BE2C (cell line): ENCODE data around the gene NBAS.
"Not testable (repeated sequence)": the region's sequence is repeated elsewhere in the genome, so short reads cannot be mapped to it uniquely, and the experiment has no call there.

ENCODE experiments used
- DNase-seq: peaks from one replicate; pipeline ENCODE4 v3.0.0-alpha.2; 2020
- H3K27me3 ChIP-seq: fragments of 250-450 bp; sonication (Bioruptor Pico); 2 replicates; pipeline ENCODE4 v1.5.1; 2020; ENCODE audit warnings: mild to moderate bottlenecking
- H3K36me3 ChIP-seq: fragments of 250-450 bp; sonication (Bioruptor Pico); 2 replicates; pipeline ENCODE4 v1.5.1; 2020; ENCODE audit warnings: mild to moderate bottlenecking
- H3K4me1 ChIP-seq: fragments of 250-450 bp; sonication (Bioruptor Pico); 2 replicates; pipeline ENCODE4 v1.5.1; 2020
- H3K4me3 ChIP-seq: 2 replicates; pipeline ENCODE4 v1.5.1; 2011; ENCODE audit warnings: low read depth, low read length
- H3K9me3 ChIP-seq: fragments of 250-450 bp; sonication (Bioruptor Pico); 2 replicates; pipeline ENCODE4 v1.5.1; 2020
- TF ChIP-seq, protein P1 (sequence below): IDR thresholded peaks from 2 replicates; pipeline ENCODE4 v1.5.1; 2012; ENCODE audit warnings: mild to moderate bottlenecking, low read depth, low read length

Gene NBAS

GRCh38 chr2:15260196-15260595, 300.9 kb downstream of the NBAS start:
- Histone ChIP-seq H3K9me3 (no peaks in the 10 kb centered on the region), H3K4me1 (0 out of 2 replicates have a peak, but pooled peaks cover 4% of the 10 kb centered on the region), H3K36me3 (no peaks in the 10 kb centered on the region; the same call in 1 of the 2 replicates), H3K4me3 (no peak overlapping the region), H3K27me3 (no peaks in the 10 kb centered on the region)
- DNase-seq = no peak
- TF ChIP-seq, protein P1, sequence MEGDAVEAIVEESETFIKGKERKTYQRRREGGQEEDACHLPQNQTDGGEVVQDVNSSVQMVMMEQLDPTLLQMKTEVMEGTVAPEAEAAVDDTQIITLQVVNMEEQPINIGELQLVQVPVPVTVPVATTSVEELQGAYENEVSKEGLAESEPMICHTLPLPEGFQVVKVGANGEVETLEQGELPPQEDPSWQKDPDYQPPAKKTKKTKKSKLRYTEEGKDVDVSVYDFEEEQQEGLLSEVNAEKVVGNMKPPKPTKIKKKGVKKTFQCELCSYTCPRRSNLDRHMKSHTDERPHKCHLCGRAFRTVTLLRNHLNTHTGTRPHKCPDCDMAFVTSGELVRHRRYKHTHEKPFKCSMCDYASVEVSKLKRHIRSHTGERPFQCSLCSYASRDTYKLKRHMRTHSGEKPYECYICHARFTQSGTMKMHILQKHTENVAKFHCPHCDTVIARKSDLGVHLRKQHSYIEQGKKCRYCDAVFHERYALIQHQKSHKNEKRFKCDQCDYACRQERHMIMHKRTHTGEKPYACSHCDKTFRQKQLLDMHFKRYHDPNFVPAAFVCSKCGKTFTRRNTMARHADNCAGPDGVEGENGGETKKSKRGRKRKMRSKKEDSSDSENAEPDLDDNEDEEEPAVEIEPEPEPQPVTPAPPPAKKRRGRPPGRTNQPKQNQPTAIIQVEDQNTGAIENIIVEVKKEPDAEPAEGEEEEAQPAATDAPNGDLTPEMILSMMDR = no peak

GRCh38 chr2:15259356-15259756, 301.8 kb downstream of the NBAS start:
- TF ChIP-seq, protein P1 = no peak
- Histone ChIP-seq H3K36me3 (no peaks in the 10 kb centered on the region; the same call in 1 of the 2 replicates), H3K4me1 (0 out of 2 replicates have a peak, but pooled peaks cover 4% of the 10 kb centered on the region), H3K4me3 (no peak overlapping the region), H3K27me3 (no peaks in the 10 kb centered on the region), H3K9me3 (no peaks in the 10 kb centered on the region)
- no peak for DNase-seq

- H3K27me3 ChIP-seq, DNase-seq, H3K36me3 ChIP-seq, H3K9me3 ChIP-seq, H3K4me3 ChIP-seq, H3K4me1 ChIP-seq: not testable (repeated sequence)
Observed at GRCh38 chr2:15258385-15258784, 302.7 kb downstream of the NBAS start.

- H3K9me3 ChIP-seq = no peaks in the 10 kb centered on the region
- DNase-seq = no peak
- no peak overlapping the region for H3K4me3 ChIP-seq
- H3K27me3 ChIP-seq = no peaks in the 10 kb centered on the region
- no peaks in the 10 kb centered on the region for H3K4me1 ChIP-seq
- TF ChIP-seq, protein P1 = no peak
- H3K36me3 ChIP-seq = no peaks in the 10 kb centered on the region
Observed at GRCh38 chr2:15253835-15254286, 307.3 kb downstream of the NBAS start.

- DNase-seq = no peak
- Histone ChIP-seq H3K27me3 (no peaks in the 10 kb centered on the region), H3K36me3 (no peaks in the 10 kb centered on the region), H3K9me3 (no peaks in the 10 kb centered on the region), H3K4me3 (no peak overlapping the region), H3K4me1 (no peaks in the 10 kb centered on the region)
- TF ChIP-seq, protein P1 = no peak
Observed at GRCh38 chr2:15253247-15253646, 307.9 kb downstream of the NBAS start.

DNA sequence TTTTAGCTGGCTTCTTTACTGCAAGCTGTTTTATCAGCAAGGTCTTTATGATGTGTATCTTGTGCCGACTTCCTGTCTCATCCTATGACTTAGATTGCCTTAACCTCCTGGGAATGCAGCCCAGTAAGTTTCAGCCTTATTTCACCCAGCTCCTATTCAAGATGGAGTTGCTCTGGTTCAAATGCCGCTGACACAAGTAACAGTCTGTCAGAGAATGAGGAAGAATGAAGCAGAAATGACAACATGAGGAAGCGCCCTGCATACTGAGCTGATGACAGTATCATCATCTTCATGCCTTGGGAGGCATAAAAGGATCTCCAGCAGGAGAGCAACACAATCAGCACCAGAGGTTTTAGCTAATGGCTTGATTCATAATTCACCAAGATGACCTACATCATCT, 309.4 kb downstream of the NBAS start:
- no peak for DNase-seq
- Histone ChIP-seq H3K27me3 (no peaks in the 10 kb centered on the region), H3K36me3 (no peaks in the 10 kb centered on the region), H3K4me1 (no peaks in the 10 kb centered on the region), H3K4me3 (no peak overlapping the region), H3K9me3 (no peaks in the 10 kb centered on the region)
- TF ChIP-seq, protein P1 = no peak

DNA sequence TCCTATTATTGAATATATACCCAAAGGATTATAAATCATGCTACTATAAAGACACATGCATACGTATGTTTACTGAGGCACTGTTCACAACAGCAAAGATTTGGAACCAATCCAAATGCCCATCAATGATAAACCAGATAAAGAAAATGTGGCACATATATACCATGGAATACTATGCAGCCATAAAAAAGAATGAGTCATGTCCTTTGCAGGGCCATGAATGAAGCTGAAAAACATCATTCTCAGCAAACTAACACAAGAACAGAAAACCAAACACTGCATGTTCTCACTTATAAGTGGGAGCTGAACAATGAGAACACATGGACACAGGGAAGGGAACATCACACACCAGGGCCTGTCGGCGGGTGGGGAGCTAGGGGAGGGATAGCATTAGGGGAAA, 310.2 kb downstream of the NBAS start:
- H3K36me3 ChIP-seq, H3K27me3 ChIP-seq, DNase-seq, H3K4me3 ChIP-seq, H3K9me3 ChIP-seq, H3K4me1 ChIP-seq: not testable (repeated sequence)
